ENCODE data around the gene BFSP1.

The BFSP1 gene

GRCh38 chr20:17497821-17498580 lies 33.2 kb downstream of the BFSP1 start:
- DNase-seq (ENCODE audit: low spot score) = no peak

GRCh38 chr20:17495826-17496225 lies 35.4 kb downstream of the BFSP1 start:
- DNase-seq (ENCODE audit: low spot score) = no peak

- DNase-seq (ENCODE audit: low spot score) = no peak
These were observed 37.0 kb downstream of the BFSP1 start for GRCh38 chr20:17494201-17494600.

- DNase-seq (ENCODE audit: low spot score) = no peak
These were observed 38.0 kb downstream of the BFSP1 start for GRCh38 chr20:17493173-17493572.

GRCh38 chr20:17491488-17491887 lies 39.7 kb downstream of the BFSP1 start:
- DNase-seq (ENCODE audit: low spot score) = no peak

GRCh38 chr20:17491041-17491440 lies 40.1 kb downstream of the BFSP1 start:
- DNase-seq (ENCODE audit: low spot score) = no peak

- no peak for DNase-seq (ENCODE audit: low spot score)
These were observed 40.7 kb downstream of the BFSP1 start for GRCh38 chr20:17490501-17490900.

- no peak for DNase-seq (ENCODE audit: low spot score)
These were observed 42.1 kb downstream of the BFSP1 start for GRCh38 chr20:17488916-17489600.

- no peak for DNase-seq (ENCODE audit: low spot score)
These were observed 46.2 kb downstream of the BFSP1 start for GRCh38 chr20:17485017-17485416.

- no peak for DNase-seq (ENCODE audit: low spot score)
These were observed 48.6 kb downstream of the BFSP1 start for GRCh38 chr20:17482536-17482935.

GRCh38 chr20:17481661-17482060 lies 49.5 kb downstream of the BFSP1 start:
- no peak for DNase-seq (ENCODE audit: low spot score)

GRCh38 chr20:17480696-17481095 lies 50.5 kb downstream of the BFSP1 start:
- no peak for DNase-seq (ENCODE audit: low spot score)

GRCh38 chr20:17479063-17479657 lies 52.0 kb downstream of the BFSP1 start:
- DNase-seq (ENCODE audit: low spot score) = no peak

GRCh38 chr20:17473659-17474058 lies 57.5 kb downstream of the BFSP1 start:
- DNase-seq (ENCODE audit: low spot score) = no peak

GRCh38 chr20:17471606-17472187 lies 59.5 kb downstream of the BFSP1 start:
- DNase-seq (ENCODE audit: low spot score) = no peak

GRCh38 chr20:17470973-17471372 lies 60.2 kb downstream of the BFSP1 start:
- DNase-seq (ENCODE audit: low spot score) = no peak

- DNase-seq (ENCODE audit: low spot score) = no peak
These were observed 60.7 kb downstream of the BFSP1 start for GRCh38 chr20:17470521-17470920.

- DNase-seq (ENCODE audit: low spot score) = no peak
These were observed 61.7 kb downstream of the BFSP1 start for GRCh38 chr20:17469246-17470030.

GRCh38 chr20:17468073-17468840 lies 62.9 kb downstream of the BFSP1 start:
- DNase-seq (ENCODE audit: low spot score) = no peak

GRCh38 chr20:17467120-17467655 lies 64.0 kb downstream of the BFSP1 start:
- no peak for DNase-seq (ENCODE audit: low spot score)

- no peak for DNase-seq (ENCODE audit: low spot score)
These were observed 64.5 kb downstream of the BFSP1 start for GRCh38 chr20:17466641-17467040.

Measured in hematopoietic multipotent progenitor cell treated with erythropoietin and hydrocortisone succinate and interleukin-3 and kit ligand, for 15 days (in vitro differentiated cells).